ENCODE measurements around the gene CSF1. TPM values are rescaled to one million over a fixed set of nuclear protein-coding genes. Genes with fewer than 3 reads are reported as not detected.
"Not testable (repeated sequence)": the region's sequence is repeated elsewhere in the genome, so short reads cannot be mapped to it uniquely, and the experiment has no call there.

The CSF1 gene
- total and polyA plus RNA-seq, 7 donors = 3.0 to 118 (median 21.8) TPM

GRCh38 chr1:109878531-109879104 lies 32.0 kb upstream of the CSF1 start:
- DNase-seq = no peak
- Histone ChIP-seq H3K27me3 (no peaks in the 10 kb centered on the region), H3K27ac (peak overlapping the region in 1 of 4 donors; percentile 86), H3K9me3 (no peaks in the 10 kb centered on the region), H3K36me3 (no peaks in the 10 kb centered on the region), H3K4me3 (no peak overlapping the region), H3K4me1 (peaks cover 0 to 32% (median 20%) of the 10 kb centered on the region in 4 donors)
- WGBS, 2 donors = 85 to 86% methylated on average over 8 of the region's 8 CpGs
- no peak for TF ChIP-seq EP300 (IDR thresholded peaks at IDR 0.05)
- TF ChIP-seq CTCF (IDR thresholded peaks at IDR 0.05) = no peak
- no peak for TF ChIP-seq POLR2A (IDR thresholded peaks at IDR 0.05)
- no peak for TF ChIP-seq POLR2AphosphoS5 (IDR thresholded peaks at IDR 0.05)
- intact Hi-C loops (cut with DNase I) = no loop called here

GRCh38 chr1:109879371-109879770 lies 31.3 kb upstream of the CSF1 start:
- H3K9me3 ChIP-seq; H3K36me3 ChIP-seq; H3K27me3 ChIP-seq; intact Hi-C loops (cut with DNase I); H3K4me3 ChIP-seq; DNase-seq: not testable (repeated sequence)
- 87 to 89% methylated on average over 6 of the region's 6 CpGs for WGBS, 2 donors
- Histone ChIP-seq H3K27ac (peak overlapping the region in 1 of 4 donors; percentile 9), H3K4me1 (peaks cover 0 to 38% (median 23%) of the 10 kb centered on the region in 4 donors)

GRCh38 chr1:109879881-109880525 lies 30.6 kb upstream of the CSF1 start:
- no peak for DNase-seq
- Histone ChIP-seq H3K9me3 (no peaks in the 10 kb centered on the region), H3K27ac (no peak overlapping the region), H3K4me1 (peaks cover 0 to 38% (median 24%) of the 10 kb centered on the region in 4 donors), H3K4me3 (no peak overlapping the region), H3K27me3 (no peaks in the 10 kb centered on the region), H3K36me3 (no peaks in the 10 kb centered on the region)
- WGBS, 2 donors = 96% methylated on average over 10 of the region's 10 CpGs
- intact Hi-C loops (cut with DNase I) = no loop called here
- TF ChIP-seq POLR2AphosphoS5 (IDR thresholded peaks at IDR 0.05) (no peak), CTCF (IDR thresholded peaks at IDR 0.05) (no peak), POLR2A (IDR thresholded peaks at IDR 0.05) (no peak), EP300 (IDR thresholded peaks at IDR 0.05) (no peak)

GRCh38 chr1:109880971-109881894 lies 29.4 kb upstream of the CSF1 start:
- peaks cover 0 to 38% (median 24%) of the 10 kb centered on the region in 4 donors for H3K4me1 ChIP-seq
- DNase-seq = no peak
- no peaks in the 10 kb centered on the region for H3K36me3 ChIP-seq
- no peak overlapping the region for H3K27ac ChIP-seq
- TF ChIP-seq CTCF (IDR thresholded peaks at IDR 0.05) = no peak
- no peak overlapping the region for H3K4me3 ChIP-seq
- intact Hi-C loops (cut with DNase I) = no loop called here
- no peaks in the 10 kb centered on the region for H3K9me3 ChIP-seq
- WGBS, 2 donors = 83 to 84% methylated on average over 20 of the region's 20 CpGs
- H3K27me3 ChIP-seq = no peaks in the 10 kb centered on the region

- no peak overlapping the region for H3K4me3 ChIP-seq
- intact Hi-C loops (cut with DNase I) = no loop called here
- peaks cover 0 to 32% (median 19%) of the 10 kb centered on the region in 4 donors for H3K4me1 ChIP-seq
- TF ChIP-seq CTCF (IDR thresholded peaks at IDR 0.05) (no peak), EP300 (IDR thresholded peaks at IDR 0.05) (no peak), POLR2A (IDR thresholded peaks at IDR 0.05) (no peak), POLR2AphosphoS5 (IDR thresholded peaks at IDR 0.05) (no peak)
- no peaks in the 10 kb centered on the region for H3K27me3 ChIP-seq
- H3K36me3 ChIP-seq = no peaks in the 10 kb centered on the region
- no peaks in the 10 kb centered on the region for H3K9me3 ChIP-seq
- 94 to 95% methylated on average over 4 of the region's 4 CpGs for WGBS, 2 donors
- no peak for DNase-seq
- no peak overlapping the region for H3K27ac ChIP-seq
Measured at GRCh38 chr1:109881906-109882287, 28.8 kb upstream of the CSF1 start.
